LoVo (cell line): ENCODE measurements around the gene MAPK12.
A peak's percentile ranks its signal among the peaks of the same experiment; 100 is the strongest.

ENCODE experiments used
- DNase-seq: peaks from one replicate; pipeline ENCODE4 v3.0.0-alpha.2; 2016; ENCODE audit warnings: low spot score

The MAPK12 gene

GRCh38 chr22:50267591-50268390, 6.3 kb upstream of the MAPK12 start:
- no peak for DNase-seq

DNA sequence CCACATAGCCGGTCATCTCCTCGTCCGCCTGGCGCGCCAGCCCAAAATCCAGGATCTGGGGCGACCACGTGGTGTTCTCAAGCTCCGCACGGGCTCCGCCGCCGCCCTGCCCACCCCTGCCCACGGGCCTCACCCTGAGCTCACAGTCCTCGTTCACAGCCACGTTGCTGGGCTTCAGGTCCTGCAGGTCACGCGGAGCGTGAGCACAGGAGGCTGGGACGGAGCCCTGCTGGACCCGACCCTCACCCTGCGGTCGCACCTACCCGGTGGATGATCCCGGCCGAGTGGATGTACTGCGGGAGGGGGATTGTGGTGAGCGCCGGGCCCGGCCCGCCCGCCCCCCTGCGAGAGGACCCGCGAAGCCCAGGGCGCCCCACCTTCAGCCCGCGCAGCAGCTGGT, 5.5 kb upstream of the MAPK12 start:
- DNase-seq = no peak

GRCh38 chr22:50264946-50265669, 3.6 kb upstream of the MAPK12 start:
- DNase-seq = no peak

GRCh38 chr22:50264104-50264745, 2.7 kb upstream of the MAPK12 start:
- no peak for DNase-seq

DNA sequence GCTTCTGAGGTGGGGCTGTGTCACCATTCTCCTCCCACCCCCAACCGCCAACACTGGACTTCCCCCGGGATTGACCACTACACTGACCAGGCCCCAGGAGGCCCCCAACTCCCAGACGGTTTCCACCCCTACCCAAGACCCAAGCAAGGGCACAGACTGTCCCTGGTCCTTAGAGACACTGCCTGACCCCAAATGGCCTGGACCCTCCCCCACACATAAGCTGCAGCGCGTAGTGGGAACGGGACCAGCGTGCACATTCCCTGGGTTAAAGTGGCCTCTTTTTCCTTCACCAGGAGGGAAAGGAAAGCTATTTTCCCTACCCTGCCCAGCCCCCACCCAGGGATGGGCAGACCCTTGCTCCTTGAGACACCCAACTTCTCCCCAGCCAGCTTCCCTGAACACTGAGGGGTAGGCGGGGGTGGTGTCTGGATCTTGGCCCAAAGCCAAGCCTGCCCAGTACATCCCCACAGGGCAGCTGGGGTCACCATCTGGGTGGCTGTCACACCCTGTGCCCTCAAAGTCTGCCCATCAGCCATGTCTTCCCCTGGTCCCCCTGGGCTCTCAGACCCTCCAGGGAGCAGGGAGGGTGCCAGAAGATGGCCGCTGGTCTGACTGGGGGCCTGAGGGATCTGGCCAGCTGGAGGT, 1.6 kb upstream of the MAPK12 start:
- DNase-seq = no peak

DNA sequence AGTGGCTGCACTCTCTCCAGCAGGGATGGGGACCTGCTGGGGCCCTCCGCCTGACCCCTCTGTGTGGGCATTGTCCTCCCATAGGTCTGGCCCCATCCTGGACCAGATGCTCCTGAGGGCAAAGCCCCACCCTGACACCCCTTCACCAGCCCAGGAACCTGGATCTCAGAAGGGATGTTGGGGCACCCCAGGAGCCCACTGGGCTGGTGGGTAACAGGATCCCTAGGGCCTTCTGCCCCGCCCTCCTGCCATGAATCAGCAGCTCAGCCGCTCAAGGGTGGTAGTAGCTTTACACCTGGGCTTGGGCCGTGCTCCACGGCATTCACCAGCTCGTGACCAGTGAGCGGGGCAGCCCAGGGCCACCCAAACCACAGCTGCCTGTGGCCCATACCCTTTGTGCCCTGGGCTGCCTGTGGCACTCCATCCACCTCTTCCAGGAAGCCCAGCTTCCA, 1.0 kb upstream of the MAPK12 start:
- DNase-seq = no peak

DNA sequence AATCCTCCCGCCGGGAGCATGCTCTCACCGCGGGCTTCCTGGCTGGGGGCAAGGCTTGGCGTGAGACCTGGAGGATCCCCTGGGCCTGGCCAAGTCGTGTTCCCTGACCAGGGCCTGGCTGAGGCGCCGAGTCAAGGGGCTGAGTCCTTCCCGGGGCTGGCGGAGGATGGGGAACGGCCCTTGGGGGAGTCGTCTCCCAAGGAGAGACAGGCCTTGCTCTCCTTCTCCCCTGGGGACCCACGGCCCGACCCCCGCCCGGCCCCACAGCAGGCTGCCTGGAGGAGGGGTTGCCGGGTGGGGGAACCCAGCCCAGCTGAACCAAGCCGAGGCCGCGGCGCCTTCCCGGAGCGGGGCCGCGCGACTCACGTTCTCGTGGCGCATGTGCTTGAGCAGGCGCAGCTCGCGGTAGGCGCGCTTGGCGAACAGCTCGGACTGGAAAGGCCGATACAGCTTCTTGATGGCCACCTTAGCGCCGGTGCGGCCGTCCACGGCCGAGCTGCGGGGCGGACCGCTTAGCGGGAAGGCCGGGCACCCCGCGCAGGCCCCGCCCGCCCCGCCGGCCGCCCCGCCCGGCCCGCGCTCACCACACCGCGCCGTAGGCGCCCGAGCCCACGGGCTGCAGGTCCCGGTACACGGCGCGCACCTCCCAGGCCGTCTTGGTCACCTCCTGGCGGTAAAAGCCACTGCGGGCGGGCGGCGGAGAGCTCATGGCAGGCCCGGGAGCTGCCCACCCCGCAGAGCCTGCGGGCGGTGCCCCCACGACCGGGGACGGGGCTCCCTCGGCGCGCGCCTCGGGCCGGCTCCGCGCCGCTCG, 475 bp downstream of the MAPK12 start:
- peak; percentile 45 for DNase-seq

DNA sequence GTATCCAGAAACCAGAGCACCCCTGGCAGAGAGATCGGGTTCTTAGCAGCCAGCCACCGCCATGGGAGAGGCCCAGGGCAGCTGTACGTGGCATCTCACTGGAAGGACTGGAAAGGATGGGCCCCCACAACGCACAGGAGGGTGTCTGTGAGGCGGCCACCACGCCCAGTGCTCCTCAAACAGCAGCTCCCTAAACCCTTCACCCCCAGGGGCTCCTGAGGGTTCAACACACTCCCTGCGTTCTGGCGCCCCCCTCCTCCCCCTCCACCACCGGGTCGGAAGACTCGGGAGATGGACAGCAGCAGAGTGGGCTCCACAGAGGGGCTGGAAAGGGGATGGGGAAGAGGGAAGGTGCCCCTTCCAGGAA, 1.1 kb downstream of the MAPK12 start:
- DNase-seq = no peak

DNA sequence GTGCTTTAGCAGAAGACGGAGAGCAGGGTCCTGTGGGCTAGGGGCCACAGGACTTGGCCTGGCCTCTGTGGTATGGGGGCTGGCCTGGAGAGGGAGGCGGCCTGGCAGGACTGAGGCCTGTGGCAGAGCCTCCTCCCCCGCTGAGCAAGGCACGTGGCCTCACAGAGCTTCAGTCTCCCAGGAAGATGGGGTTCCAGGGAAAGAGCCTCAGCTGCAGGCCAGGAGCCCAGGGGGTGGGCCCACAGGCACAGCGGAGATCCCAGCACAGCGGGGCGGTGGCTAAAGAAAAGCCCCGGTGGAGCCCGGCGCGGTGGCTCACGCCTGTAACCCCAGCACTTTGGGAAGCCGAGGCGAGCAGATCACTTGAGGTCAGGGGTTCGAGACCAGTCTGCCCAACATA, 2.2 kb downstream of the MAPK12 start:
- no peak for DNase-seq

- no peak for DNase-seq
Observed at GRCh38 chr22:50258361-50259292, 2.9 kb downstream of the MAPK12 start.

DNA sequence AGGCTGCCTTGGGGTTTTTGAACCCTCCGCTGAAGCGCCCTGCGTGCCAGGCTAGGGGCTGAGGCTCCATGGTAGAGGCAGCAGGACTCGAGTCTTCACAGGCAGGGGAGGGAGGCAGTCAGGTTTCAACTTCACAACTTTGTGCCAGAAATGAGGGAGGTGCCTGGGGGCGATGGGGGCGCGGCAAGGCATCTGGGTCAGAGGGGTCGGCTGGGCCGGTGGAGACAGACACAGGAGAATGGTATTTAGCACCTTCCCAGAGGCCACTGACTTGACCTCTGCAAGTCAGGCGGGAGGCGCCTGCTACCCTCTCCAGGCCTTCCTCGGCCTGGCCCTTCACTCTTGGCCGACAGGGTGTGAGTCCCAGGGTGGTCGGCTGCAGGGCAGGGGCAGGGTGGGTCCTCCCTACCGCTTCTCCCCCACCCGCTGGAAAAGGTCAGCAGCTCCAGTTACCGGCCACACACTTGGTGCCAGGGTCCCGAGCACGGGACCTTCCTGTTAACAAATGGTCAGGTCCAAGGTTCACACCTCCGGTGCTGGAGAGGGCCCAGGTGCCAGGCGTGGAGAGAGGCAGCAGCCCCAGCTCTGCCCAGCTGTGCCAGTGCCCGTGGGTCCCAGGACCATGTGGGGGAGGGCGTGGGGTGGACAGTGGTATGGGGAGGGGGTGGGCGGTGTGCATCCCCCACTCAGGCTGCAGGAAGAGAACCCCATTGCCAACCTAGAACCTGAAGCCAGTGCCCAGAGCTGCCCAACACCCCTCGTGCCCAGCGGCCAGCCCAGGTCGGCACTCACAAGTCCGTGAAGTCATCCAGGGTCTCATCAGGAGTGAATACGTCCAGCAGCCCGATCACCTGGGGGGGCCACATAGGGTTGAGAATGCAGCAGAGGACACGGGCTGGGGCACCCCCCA, 3.8 kb downstream of the MAPK12 start:
- DNase-seq = no peak

DNA sequence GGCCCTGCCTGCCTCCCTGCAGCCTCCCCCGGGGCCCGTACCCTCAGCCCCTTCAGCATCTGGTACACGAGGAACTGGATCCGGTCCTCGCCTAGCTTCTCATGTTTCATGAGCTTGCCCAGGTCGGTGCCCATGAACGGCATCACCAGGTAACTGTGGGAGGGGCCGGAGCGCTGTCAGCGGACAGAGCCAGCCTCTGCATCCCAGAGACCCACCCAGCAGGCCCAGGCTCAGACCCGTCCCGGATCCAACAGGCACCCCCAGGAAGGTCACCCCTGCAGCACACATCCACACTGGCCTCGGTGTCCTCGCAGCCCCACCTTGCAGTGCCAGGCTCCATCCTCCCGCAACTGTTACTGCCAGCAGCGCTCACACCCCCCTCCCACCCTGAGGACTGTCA, 4.4 kb downstream of the MAPK12 start:
- no peak for DNase-seq

GRCh38 chr22:50256258-50256862, 5.1 kb downstream of the MAPK12 start:
- DNase-seq = no peak

DNA sequence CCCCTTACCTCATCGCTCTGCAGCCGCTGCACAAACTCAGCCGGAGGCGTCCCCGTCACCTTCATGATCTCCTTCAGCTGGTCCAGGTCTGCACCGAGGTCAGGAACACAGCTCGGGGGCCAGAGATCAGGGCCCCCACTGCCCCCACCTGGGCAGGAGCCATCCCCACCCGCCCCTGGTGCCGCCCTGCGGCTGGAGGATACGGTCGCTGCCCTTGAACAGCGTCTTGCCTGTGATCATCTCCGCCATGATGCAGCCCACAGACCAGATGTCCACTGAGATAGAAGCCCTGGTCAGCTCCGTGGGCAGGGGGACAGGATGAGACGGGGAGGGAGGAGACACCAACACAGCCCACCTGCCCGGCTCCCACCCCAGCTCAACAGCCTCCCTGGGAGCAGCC, 5.9 kb downstream of the MAPK12 start:
- no peak for DNase-seq

GRCh38 chr22:50255099-50255498, 6.4 kb downstream of the MAPK12 start:
- DNase-seq = no peak

GRCh38 chr22:50253941-50254340, 7.5 kb downstream of the MAPK12 start:
- no peak for DNase-seq

DNA sequence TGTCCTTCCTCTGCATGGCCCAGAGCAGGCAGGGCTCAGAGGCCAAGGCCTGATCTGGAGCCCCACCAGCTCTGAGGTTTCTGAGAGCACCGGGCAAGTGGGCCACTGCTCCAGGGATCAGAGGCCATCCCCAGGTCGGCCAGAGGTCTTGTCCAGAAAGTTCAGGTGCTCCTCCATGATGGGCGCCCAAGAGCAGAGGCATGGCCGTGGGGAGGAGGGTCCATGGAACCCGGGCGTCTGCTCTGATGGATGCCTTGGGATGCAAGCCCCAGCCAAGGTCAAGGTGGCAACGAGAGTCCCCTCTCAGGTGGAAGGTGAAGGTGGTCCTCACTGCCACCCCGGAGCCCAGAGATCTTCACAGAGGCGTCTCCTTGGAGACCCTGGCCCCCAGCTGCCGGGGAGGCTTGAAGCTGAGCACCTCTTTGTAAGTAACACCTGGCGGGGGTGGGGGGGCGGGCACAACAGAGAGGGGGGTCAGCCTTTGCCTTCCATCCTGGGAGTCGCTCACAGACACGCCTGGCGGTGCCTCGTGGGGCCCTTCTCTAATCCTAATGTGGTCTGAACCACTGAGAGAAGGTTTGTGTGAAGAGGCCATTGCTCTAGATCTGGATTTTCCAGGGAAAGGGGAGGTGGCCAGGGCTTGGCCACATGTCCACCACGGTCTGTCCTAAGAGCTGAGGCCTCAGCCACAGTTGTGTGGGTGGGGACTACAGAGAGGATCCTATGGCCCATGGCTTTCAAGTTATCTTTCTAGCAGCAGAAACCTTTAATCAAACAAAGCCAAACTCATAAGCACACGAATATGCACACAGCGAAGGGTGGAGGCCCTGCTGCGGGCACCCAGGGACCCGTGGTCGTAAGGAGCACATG, 8.2 kb downstream of the MAPK12 start:
- no peak for DNase-seq
